ENCODE measurements around the gene TSC1.
"Not testable (repeated sequence)": the region's sequence is repeated elsewhere in the genome, so short reads cannot be mapped to it uniquely, and the experiment has no call there.

TSC1 gene

DNA sequence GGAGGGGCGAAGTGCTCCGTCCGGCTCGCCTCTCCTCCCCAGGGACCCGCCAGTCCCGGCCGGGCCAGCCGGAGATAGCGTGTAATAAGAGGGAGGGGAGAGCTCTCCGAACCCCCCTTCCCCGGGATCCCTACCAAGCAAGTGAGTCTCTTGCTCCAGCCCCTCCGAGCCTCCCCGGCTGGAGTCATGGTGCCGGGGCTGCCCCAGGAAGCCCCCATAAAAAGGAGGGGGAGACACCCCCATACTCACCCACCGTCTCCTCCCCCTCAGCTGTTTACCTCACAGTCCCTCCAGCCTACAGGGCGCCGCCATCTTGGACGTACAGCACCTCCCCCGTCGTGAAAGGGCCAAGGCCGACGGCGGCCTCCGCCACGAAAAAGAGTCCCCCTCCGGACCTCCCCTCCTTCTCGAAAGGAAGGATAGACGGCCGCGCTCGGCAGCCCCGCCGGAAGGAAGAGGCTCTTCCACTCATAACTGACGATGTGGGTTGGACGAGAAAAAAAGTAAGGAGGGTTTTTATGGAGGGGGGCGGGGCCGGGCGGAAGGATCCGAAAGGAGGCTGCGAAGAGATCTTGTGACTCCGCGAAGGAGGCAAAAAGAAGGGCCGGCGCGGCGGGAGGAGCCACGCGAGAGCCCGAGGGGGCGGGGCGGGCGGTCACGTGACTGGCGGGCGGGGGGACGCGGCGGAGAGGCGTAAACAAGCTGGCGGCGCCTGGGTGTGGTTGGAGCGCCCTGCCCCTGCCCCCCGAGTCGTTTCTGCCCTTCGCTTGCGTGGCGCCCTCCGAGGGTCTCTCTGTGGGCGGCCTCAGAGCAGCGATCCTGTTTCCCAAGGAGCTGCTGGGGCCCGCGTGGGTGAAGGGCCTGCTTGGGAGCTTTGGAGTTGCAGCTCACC lies at the start of gene TSC1:
TSS of gene TSC1 (minus strand) at position 323 of the 892 bp plus-strand sequence. CDS start 15,744 bp downstream, outside the sequence.
- DNase-seq (ENCODE audit: low read depth in 2 of 2) = peak; percentile 96

DNA sequence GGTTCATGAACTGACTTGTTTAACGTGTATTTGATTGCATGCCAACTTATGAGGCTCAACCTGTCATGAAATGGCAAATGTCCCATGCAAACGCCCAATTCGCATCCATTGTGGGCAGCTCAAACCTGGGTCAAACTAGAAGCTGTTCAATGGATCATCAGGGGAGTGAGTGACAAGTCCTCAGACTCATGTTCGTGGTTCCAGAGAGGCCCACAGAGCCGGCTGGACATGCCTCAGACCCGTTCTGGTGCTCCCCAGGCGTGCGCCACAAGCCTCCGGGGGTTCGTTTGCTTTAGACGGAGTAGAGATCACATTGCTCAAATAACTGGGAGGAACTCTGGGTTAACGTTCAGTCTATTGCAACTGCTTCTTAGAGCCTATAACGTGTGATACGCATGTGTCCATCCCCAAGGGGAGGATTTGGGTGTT lies 49.1 kb upstream of the TSC1 start:
- no peak for DNase-seq (ENCODE audit: low read depth in 2 of 2)

DNA sequence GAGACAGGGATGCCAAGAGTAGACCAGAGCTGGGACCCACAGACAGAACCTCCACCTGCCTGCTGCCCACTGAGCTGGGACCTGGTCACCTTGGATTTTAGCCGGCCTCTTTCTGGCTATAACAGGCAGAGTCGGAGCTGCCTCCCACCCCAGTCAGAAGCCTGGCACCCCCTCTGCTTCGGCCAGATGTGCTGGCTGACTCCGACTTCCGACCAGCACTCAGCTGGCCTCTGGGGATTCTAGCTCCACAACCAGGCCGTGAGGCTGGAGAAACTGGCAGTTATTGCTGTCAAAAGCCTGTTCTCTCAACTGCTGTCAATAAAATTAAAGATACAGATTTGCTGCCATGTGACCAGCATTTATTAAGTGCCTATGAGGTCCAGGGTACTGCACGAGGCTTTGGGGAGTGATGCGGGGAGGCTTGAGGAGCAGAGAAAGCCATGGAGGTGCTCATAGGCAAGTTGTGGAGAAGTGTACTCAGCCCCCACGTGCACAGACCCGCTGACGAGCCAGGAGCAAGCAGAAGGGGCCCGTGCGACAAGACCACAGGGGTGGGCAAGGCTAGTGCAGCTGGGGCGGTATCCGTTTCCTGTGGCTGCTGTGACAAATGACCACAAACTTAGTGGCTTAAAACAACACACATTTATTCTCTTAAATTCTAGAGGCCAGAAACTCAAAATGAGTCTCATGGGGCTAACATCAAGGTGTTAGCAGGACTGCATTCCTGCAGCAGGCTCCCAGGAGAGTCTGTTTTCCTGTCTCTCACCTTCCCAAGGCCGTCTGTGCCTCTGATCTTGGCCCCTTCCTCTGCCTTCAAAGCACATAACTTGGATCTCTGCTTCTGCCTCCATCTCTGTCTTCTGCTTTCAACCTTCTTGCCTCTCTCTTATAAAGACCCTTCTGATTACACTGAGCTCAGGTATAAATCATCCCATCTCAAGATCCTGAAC lies 47.2 kb upstream of the TSC1 start:
- no peak for DNase-seq (ENCODE audit: low read depth in 2 of 2)

DNA sequence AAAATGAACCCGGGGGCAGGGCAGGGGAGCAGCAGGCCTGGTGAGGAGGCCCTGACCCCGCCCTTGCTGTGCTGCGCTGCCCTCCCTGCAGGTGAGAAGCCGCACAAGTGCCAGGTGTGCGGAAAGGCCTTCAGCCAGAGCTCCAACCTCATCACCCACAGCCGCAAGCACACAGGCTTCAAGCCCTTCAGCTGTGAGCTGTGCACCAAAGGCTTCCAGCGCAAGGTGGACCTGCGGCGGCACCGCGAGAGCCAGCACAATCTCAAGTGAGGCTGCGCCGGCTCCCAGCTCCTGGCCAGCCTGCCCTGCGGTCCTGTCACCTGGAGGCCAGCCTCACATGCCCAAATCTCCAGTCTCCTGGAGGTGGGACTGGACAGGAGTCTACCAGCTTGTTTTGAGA lies 46.4 kb upstream of the TSC1 start:
- no peak for DNase-seq (ENCODE audit: low read depth in 2 of 2)

DNA sequence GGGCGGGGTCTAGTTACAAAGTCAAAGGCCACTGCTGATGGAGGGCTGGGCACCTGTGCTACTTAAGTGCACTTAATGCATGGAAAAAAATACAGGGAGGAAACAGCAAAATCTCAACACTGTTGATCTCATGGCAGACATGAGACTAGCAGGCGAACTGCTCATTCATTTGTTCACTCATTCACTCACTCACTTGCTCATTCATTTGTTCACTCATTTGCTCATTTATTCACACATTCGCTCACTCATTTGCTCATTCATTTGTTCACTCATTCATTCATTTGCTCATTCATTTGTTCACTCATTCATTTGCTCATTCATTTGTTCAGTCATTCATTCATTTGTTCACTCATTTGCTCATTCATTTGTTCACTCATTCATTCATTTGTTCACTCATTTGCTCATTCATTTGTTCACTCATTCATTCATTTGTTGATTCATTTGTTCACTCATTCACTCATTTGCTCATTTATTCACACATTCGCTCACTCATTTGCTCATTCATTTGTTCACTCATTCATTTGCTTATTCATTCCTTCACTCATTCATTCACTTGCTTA lies 45.7 kb upstream of the TSC1 start:
- not testable (repeated sequence) for DNase-seq (ENCODE audit: low read depth in 2 of 2)

DNA sequence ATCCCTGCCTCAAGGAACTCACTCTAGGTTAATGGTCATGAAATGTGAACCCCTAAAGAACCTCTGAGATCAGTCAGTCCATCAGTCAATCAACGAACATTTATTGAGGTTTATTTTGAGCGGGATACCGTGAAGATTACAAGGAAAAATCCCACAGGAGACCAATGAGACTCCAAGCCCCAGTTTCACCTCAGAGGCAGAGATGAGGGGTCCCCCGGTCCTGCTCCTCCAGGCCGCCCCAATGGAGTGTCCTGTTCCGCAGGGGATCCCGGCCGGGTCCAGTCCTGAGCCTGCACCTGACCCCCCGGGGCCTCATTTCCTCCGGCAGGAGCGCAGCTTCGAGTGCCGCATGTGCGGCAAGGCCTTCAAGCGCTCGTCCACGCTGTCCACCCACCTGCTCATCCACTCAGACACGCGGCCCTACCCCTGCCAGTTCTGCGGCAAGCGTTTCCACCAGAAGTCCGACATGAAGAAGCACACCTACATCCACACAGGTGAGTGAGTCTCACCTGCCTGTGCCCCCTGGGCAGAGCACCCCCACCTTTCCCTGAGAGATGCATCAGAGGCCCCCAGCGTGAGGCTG lies 45.1 kb upstream of the TSC1 start:
- no peak for DNase-seq (ENCODE audit: low read depth in 2 of 2)

DNA sequence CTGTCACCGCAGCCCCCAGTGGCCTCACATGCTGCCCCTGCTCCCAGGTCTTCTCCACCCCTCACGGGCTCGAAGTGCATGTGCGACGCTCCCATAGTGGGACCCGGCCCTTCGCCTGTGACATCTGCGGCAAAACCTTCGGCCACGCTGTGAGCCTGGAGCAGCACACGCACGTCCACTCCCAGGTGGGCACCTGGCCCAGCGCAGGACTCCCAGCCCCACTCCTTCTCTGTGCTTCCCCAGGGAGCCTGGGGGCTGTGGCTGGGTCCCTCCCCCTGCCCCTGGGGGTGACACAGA lies 44.5 kb upstream of the TSC1 start:
- no peak for DNase-seq (ENCODE audit: low read depth in 2 of 2)

DNA sequence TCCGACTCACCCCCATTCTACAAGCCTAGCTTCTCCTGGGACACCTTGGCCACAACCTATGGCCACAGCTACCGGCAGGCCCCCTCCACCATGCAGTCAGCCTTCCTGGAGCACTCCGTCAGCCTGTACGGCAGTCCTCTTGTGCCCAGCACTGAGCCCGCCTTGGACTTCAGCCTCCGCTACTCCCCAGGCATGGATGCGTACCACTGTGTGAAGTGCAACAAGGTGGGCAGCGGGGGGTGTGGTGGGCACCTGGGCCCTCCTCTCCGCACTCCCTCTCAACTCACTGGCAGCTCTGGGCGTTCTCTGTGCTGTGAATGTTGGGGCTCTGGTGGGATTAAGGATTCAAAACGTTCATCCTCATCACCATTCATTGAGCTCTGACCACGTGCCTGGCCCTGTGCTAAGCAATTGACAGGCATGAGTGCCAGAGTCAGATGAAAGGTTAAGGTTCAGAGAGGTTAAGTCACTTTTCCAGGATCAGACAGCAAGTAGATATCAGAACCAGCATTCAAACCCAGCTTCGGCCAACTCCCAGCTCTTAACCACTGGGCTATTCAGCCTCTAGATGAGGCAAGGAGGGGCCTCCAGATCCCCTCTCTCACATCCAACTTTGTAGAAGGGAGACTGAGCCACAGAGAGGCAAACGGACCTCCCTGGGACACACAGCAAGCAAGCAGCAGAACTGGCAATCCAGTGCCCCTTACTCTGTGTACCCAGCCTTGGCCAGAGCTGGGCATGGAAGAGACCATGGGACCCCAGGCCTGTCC lies 44.0 kb upstream of the TSC1 start:
- no peak for DNase-seq (ENCODE audit: low read depth in 2 of 2)

DNA sequence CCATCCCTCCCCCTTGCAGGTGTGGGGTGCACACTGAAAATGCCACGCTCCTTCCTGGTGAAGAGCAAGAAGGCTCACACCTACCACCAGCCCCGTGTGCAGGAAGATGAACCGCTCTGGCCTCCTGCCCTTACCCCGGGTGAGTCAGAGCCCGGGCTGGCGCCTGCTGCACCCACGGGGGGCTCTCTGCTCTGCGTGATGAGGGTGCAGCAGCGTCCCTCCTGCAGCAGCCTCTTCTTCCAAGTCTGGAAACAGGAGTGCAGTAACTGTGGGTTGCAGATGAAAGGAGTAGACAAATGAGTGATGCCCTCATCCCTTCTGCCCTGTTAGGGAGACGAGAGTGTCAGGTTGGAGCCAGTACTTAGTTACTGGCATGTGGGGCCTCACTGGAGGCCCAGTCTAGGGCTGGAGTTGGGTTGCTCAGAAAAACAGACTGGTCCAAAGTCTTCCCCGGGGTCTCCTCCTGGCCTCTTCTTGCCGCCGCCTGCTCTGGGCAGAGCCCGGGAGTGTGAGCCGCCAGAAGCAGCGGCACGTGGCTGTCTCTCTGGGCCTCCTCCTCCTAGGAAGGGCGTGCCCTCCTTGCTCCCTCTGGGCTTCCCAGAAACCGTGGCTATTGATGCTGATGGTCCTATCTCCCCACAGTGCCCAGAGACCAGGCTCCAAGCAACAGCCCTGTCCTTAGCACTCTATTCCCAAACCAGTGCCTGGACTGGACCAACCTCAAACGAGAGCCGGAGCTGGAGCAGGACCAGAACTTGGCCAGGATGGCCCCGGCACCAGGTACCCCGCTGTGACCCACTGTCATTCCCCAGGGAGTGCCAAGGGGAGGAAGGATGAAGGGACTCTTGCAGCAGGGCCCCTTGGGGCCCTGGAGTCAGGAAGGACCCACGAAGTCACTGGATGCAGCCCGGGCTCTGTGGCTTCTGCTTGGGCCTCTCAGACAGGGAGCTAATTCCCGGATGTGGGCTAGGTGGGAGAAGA lies 42.5 kb upstream of the TSC1 start:
- DNase-seq (ENCODE audit: low read depth in 2 of 2) = no peak

DNA sequence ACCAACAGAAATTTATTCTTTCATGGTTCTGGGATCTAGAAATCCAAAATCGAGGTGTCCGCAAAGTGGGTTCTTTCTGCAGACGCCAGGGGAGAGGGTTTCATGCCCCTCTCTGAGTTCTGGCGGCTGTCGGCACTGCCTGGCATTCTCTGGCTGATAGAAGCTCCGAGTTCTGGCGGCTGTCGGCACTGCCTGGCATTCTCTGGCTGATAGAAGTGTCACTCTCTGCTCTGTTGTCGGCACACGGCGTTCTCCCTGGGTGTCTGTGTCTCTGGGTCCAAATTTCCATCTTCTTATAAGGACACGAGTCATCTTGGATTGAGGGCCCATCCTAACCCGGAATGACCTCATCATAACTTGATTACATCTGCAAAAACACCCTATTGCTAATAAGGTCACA lies 41.7 kb upstream of the TSC1 start:
- DNase-seq (ENCODE audit: low read depth in 2 of 2) = no peak

DNA sequence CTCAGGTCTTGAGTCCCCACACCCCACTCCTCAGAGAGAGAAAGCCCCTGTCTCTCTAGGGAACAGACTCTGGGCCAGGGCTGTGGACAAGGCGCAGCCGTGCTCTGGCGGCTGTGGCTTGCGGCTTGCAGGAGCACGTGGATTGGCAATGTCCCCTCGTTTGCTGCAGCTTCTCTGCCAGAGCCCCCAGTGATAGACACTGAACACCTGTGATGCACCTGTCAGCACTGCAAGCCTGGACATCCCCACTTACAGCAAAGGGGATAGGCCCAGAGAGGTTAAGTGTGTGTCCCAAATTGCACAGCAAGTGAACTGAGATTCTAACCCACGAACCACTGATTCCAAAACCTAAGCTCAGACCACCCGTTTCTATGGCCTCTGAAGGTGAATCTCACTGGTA lies 41.1 kb upstream of the TSC1 start:
- DNase-seq (ENCODE audit: low read depth in 2 of 2) = no peak

DNA sequence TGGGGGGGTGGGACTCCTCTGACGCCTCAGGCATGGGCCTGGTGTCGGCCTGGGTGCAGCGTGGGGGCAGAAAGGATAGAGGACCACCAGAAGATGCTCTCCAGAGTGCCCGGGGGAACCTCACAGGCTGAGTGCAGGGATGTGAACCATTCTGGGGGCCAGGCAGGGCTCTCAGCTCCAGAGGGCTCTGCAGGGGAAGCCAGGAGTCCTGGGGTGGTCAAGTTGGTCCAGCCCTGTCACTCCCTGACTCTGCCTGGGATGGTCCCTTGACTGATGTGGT lies 40.6 kb upstream of the TSC1 start:
- DNase-seq (ENCODE audit: low read depth in 2 of 2) = no peak

DNA sequence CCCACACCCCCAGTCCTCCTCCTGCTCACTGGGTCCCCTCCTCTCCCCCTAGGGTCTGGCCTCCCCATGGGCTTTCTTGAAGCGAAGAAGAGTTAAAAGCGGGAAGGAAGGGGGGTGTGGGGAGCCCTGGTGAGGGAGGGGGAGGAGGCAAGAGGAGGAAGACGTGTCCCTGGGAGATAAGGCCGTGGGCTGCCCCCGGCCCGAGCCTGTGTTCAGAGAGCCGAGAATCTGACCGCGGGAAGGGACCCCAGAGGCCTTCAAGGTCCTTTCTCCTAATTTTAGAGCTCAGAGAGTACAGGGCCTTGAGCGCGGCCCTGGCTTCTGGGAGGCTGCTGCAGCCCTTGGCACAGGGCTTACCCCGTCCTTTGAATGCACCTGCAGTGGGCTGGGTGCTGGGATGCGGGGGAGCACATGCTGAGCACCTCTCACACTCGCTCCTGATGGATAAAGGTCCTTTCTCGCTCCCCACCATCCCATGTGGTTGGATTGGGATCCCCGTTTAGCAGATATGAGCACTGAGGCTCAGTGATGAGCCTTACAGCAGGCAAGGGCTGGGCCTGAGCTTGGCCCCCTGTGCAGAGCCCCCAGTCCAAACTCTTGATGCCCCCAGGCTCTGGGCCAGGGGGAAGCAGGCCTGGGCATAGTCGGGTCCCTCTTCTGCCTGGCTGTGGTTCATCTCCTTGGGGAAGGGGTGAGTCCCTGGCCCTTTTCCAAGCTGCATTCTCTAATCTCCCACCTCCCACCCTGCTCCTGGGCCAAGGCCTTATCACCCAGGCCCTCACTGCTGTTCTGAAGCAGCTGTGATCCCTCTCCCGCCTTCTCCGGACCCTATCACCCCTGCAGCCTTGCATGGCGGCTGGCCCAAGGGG lies 40.0 kb upstream of the TSC1 start:
- no peak for DNase-seq (ENCODE audit: low read depth in 2 of 2)

DNA sequence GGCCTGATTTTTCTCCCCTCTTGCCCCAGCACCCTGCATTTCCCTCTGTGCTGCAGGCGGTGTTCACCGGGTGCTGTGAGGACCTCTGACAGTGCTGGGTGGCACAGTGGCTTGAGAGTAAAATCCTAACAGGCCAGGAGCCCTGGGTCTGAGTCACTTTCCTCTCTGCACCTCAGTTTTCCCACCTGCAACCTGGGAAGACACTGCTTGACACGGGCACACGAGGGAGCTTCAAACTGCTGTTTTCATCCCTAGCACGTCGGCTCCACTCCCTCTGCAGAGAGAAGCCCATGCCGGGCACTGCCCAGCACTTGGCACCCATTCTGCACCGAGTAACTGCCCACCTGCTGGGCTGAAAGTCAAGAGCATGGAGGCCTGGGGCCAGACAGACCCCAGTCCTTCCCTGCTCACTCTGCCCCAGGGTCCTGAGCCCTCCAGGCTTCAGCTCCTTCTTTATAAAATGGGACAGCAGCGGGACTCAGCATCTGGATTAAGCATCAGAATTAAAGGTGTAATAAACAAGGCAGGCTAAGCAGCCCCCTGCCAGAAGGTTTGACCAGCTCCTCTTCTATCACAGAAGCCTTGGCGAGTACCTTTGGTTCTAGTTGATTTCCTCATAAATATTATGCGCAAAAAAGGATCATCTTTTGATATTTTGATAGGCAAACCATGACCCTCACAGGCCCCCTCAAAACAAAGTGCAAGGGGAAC lies 39.2 kb upstream of the TSC1 start:
- no peak for DNase-seq (ENCODE audit: low read depth in 2 of 2)

DNA sequence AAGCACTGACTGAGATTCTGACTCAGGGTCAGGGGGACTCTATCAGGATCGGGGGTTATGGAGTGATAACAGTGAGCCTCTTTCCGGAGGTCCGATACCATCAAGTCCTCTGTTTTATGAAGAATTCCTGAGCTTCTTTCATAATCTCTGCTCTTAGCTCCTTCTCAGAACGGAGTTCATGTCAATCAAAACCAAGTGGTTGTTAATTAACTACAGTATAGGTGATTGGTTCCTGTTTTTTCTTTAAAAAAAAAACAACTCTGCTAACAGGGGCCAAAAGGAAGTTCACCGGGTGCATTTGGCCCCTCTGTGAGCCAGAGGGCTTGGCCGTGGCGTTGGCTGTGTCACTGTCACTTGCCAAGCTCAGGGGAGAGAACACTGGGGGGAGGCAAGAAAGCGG lies 38.0 kb upstream of the TSC1 start:
- no peak for DNase-seq (ENCODE audit: low read depth in 2 of 2)

DNA sequence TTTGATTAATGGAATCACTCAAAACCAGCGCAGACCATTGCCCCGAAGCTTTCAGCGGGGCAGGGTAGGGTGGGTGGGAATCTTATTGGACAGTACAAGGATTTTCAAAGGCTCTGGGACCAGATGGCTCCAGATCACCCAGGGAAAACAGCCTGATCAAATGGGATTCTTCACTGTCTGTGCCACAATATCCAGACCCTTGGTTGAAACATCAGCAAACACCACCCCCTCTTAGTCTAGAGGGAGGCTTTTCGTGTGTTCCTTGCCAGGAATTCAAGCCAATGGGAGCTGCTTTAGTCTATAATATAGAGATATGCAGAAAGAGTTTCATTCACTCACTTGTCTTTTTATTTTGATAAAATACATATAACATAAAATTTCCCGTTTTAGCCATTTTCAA lies 35.7 kb upstream of the TSC1 start:
- DNase-seq (ENCODE audit: low read depth in 2 of 2) = no peak

DNA sequence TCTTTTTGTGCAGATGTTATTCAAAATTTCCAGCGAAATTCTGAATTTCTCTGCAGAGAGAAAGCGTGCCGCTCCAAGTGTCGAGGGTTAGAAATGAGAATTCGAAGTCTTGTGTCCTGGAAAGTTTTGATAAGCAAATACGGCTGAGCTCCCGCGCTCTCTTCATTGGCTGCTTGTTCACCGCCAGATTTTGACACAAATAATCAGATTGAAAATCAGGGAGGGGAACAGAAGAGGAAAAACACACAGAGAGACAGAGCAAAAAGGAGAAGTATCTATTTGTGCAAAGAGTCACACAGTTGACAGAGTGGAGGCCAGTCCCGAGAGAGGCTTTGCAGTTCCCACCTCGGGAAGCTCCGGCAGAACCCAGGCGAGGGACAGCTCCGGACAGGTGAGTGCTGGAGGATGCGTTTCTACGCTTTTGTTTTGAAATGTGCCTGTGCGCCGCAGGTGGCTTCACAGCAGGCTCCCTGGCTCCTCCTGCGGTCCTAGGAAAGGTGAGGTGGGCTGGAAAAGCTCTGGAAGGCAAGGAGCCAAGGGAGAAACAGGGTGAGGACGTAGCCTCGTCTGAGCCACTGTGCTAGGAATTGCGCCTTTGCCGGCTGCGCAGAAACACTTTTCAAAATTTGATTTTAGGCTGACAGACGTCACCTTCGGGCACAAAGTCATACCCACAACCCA lies 34.2 kb upstream of the TSC1 start, which contains the start of gene GFI1B:
TSS of gene GFI1B (plus strand) at position 244 of the 681 bp plus-strand sequence. CDS start 7,985 bp downstream, outside the sequence.
- DNase-seq (ENCODE audit: low read depth in 2 of 2) = no peak

DNA sequence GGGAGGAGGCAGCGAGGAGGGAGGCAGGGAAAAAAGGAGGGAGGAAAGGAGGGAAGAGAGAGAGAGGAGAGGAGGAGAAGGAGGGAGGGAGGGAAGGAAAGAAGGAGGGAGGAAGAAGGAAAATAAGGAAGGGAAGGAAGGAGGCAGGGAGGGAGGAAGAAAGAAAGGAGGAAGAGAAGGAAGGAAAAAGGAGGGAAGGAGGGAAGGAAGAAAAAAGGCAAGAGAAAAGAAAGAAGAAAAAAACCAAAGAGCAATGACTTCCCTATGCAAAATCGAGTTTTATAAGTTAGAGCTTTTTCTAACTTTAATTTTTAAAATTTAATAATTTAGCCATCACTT lies 33.7 kb upstream of the TSC1 start:
- DNase-seq (ENCODE audit: low read depth in 2 of 2) = no peak

Measured in fibroblast of skin of left quadriceps (primary cell).